K562 (cell line): Measurements from ENCODE around the gene PRSS1. TPM values are rescaled to one million over a fixed set of nuclear protein-coding genes. Genes with fewer than 3 reads are reported as not detected.

Source experiments
- ATAC-seq: fragments of 200-7000 bp; cut with Tn5 transposase; 3 replicates; pipeline ENCODE4 v1.9.1; 2020; ENCODE audit warnings: moderate library complexity
- BruUV-seq: library from RNA; stranded (reverse); fragments of 400-500 nt; replicated peaks from 2 replicates; lab custom pipeline; 2021; lab: Mats Ljungman, UMichigan
- CTCF ChIA-PET: fragments of 300-600 bp; formaldehyde crosslinking; extraction: SDS; loops from one replicate; lab custom pipeline; 2021; ENCODE audit warnings: low intra/inter-chr PET ratio; lab: Yijun Ruan, JAX
- POLR2A ChIA-PET: fragments of 300-600, 350-650 bp; sonication (Branson Sonifier 250); formaldehyde crosslinking; extraction: SDS; loops from one replicate; lab custom pipeline; 2021; ENCODE audit warnings: antibody characterized with exemption, inconsistent platforms; lab: Yijun Ruan, JAX
- DNase-seq, 4 experiments: peaks; one replicate each; pipeline versions ENCODE4 v3.0.0 to v3.0.0-alpha.2; 2011 to 2018; ENCODE audit warnings: low spot score in 3 of 4, mixed read lengths in 3 of 4; ENCODE audit errors: extremely low read depth in 1 of 4
- FAIRE-seq: peaks from 2 replicates; lab custom pipeline; 2011; peaks lifted over from hg19 to GRCh38; lab: Jason Lieb, UNC
- H2AFZ ChIP-seq: 2 replicates; pipeline ENCODE4 v1.6.0; 2011; ENCODE audit warnings: low read depth, low read length, control low read depth, inconsistent platforms
- H3K27ac ChIP-seq: fragments of 200-600 bp; 3 replicates; pipeline ENCODE4 v1.8.0; 2011; ENCODE audit warnings: low read depth, mild to moderate bottlenecking, control low read depth, inconsistent platforms, low read length, moderate library complexity, mixed read lengths; ENCODE audit errors: extremely low read depth
- H3K27me3 ChIP-seq, 2 experiments: fragments of 300-600 bp in 1 of 2; 2 replicates in 1 of 2; 3 replicates in 1 of 2; pipeline versions ENCODE4 v1.6.0 to v1.8.0; 2011; ENCODE audit warnings: inconsistent platforms in 2 of 2, low read length in 2 of 2, mild to moderate bottlenecking in 1 of 2, mixed read lengths in 1 of 2, moderate library complexity in 1 of 2; ENCODE audit not compliant: control insufficient read depth in 2 of 2, insufficient read depth in 2 of 2
- H3K36me3 ChIP-seq: fragments of 300-600 bp; 3 replicates; pipeline ENCODE4 v1.8.0; 2011; ENCODE audit warnings: mild to moderate bottlenecking, low read length, inconsistent platforms; ENCODE audit not compliant: control insufficient read depth, insufficient read depth
- H3K4me1 ChIP-seq, 2 experiments: fragments of 200-600 bp in 1 of 2; replicated peaks in 1 of 2; 2 replicates in 1 of 2; 3 replicates in 1 of 2; pipeline versions ENCODE4 v1.5.1 to v1.8.0; 2011; ENCODE audit warnings: inconsistent platforms in 2 of 2, low read length in 2 of 2, mild to moderate bottlenecking in 1 of 2, mixed read lengths in 1 of 2, moderate library complexity in 1 of 2; ENCODE audit not compliant: control insufficient read depth in 2 of 2, insufficient read depth in 2 of 2
- H3K4me2 ChIP-seq: 2 replicates; pipeline ENCODE4 v1.6.1; 2011; ENCODE audit warnings: low read length, control low read depth, inconsistent platforms, mixed read lengths; ENCODE audit not compliant: insufficient read depth
- H3K4me3 ChIP-seq: fragments of 200-600 bp; sonication (generic), shearing (Covaris generic); 2 replicates; pipeline ENCODE4 v1.5.1; 2016; ENCODE audit warnings: control low read depth, inconsistent platforms
- H3K79me2 ChIP-seq: fragments of 200-600 bp; 3 replicates; pipeline ENCODE4 v1.8.0; 2011; ENCODE audit warnings: low read length, inconsistent platforms; ENCODE audit not compliant: control insufficient read depth, insufficient read depth
- H3K9ac ChIP-seq, 2 experiments: 2 replicates each; pipeline versions ENCODE4 v1.6.0 to v1.6.1; 2011; ENCODE audit warnings: low read depth in 2 of 2, low read length in 2 of 2, control low read depth in 1 of 2, inconsistent platforms in 1 of 2, mild to moderate bottlenecking in 1 of 2, mixed read lengths in 1 of 2; ENCODE audit not compliant: insufficient read depth in 1 of 2
- H3K9me1 ChIP-seq: one replicate; pipeline ENCODE4 v1.6.0; 2011; ENCODE audit warnings: inconsistent platforms, mild to moderate bottlenecking, low read length, moderate library complexity; ENCODE audit not compliant: control insufficient read depth, insufficient read depth
- H3K9me3 ChIP-seq: replicated peaks from 2 replicates; pipeline ENCODE4 v1.5.1; 2011; ENCODE audit warnings: low read depth, low read length, inconsistent platforms; ENCODE audit not compliant: control insufficient read depth, insufficient read depth
- H4K20me1 ChIP-seq: replicated peaks from 2 replicates; pipeline ENCODE4 v1.6.1; 2011; ENCODE audit warnings: low read length, inconsistent platforms, mixed read lengths; ENCODE audit not compliant: control insufficient read depth, insufficient read depth
- ARID1B ChIP-seq: fragments of 450-650 bp; IDR thresholded peaks from 2 replicates; pipeline ENCODE4 v1.6.1; 2016; ENCODE audit warnings: antibody characterized with exemption, mild to moderate bottlenecking, inconsistent platforms
- ATF3 ChIP-seq, 2 experiments: fragments of 450-650 bp in 1 of 2; sonication (generic) in 1 of 2; formaldehyde crosslinking in 1 of 2; IDR thresholded peaks in 1 of 2; conservative IDR thresholded peaks in 1 of 2; 2 replicates each; pipeline versions ENCODE4 v1.6.1 to v1.8.1; 2016 to 2023; ENCODE audit warnings: mild to moderate bottlenecking in 2 of 2, moderate library complexity in 2 of 2, inconsistent platforms in 1 of 2, missing genetic modification reagents in 1 of 2
- FOXK1 ChIP-seq: sonication (generic); formaldehyde crosslinking; IDR thresholded peaks from 2 replicates; pipeline ENCODE4 v1.8.0; 2022; ENCODE audit warnings: missing genetic modification reagents, mild to moderate bottlenecking, borderline replicate concordance
- MAX ChIP-seq: sonication (generic); formaldehyde crosslinking; IDR thresholded peaks from 2 replicates; pipeline ENCODE4 v1.9.0; 2022; ENCODE audit warnings: mild to moderate bottlenecking, missing genetic modification reagents
- MTA2 ChIP-seq: fragments of 450-650 bp; IDR thresholded peaks from 2 replicates; pipeline ENCODE4 v1.6.1; 2016; ENCODE audit warnings: low read depth
- ZNF263 ChIP-seq: sonication (generic); formaldehyde crosslinking; IDR thresholded peaks from 2 replicates; pipeline ENCODE4 v1.8.0; 2022; ENCODE audit warnings: mild to moderate bottlenecking, missing genetic modification reagents, borderline replicate concordance
- ZNF395 ChIP-seq: fragments of 200-800 bp; sonication (Bioruptor generic); IDR thresholded peaks from 2 replicates; pipeline ENCODE4 v1.6.1; 2017; ENCODE audit warnings: missing genetic modification characterization, missing compliant biosample characterization
- ZNF511 ChIP-seq: sonication (generic); formaldehyde crosslinking; IDR thresholded peaks from 2 replicates; pipeline ENCODE4 v1.8.0; 2022; ENCODE audit warnings: mild to moderate bottlenecking, missing genetic modification reagents
- WGBS: fragments of 100-300 bp; shearing (Covaris generic); methylation state at CpG from one replicate; pipeline ENCODE4 v1.1.6; 2016; ENCODE audit warnings: low coverage, mixed read lengths; ENCODE audit not compliant: insufficient coverage; ENCODE audit errors: missing lambda C conversion rate; 5-methylcytosine and 5-hydroxymethylcytosine counted together
- in situ Hi-C: fragments of 300-500 bp; cut with MboI; formaldehyde crosslinking; loops from 4 replicates; pipeline ENCODE4 v1.15.0; 2018; ENCODE audit warnings: inconsistent platforms, mixed read lengths
- intact Hi-C: fragments of 100-400 bp; cut with micrococcal nuclease; formaldehyde crosslinking; loops from 2 replicates; pipeline ENCODE4 v1.14.2; 2022
- polyA plus RNA-seq, 8 experiments: library from polyadenylated mRNA; depleted of rRNA in 4 of 8; stranded (reverse) in 5 of 8; unstranded in 3 of 8; fragments of >200 nt; fragmentation: Nextera tagmentation in 2 of 8; fragmentation: Illumina TruSeq in 1 of 8; extraction: Ambion mirVana in 2 of 8; extraction: Trizol in 1 of 8; gene quantifications; 2 replicates each; pipeline versions ENCODE4 v1.2.1 to v1.2.3, GENCODE V29; 2011 to 2014; ENCODE audit warnings: inconsistent platforms in 1 of 8, missing spikeins in 1 of 8
- total RNA-seq, 7 experiments: library from RNA; depleted of rRNA in 6 of 7; stranded (reverse); fragments of >200 nt in 6 of 7; fragmentation: Illumina TruSeq in 2 of 7; extraction: Trizol in 2 of 7; gene quantifications; 2 replicates each; pipeline versions ENCODE4 v1.2.1 to v1.2.3, GENCODE V29; 2011 to 2021; ENCODE audit warnings: low replicate concordance in 1 of 7

The PRSS1 gene
- total and polyA plus RNA-seq, 9 of the 15 experiments (the other 6 are each of a cell fraction or from before 2014, with no cell fraction given): 0.07 to 6.6 (median 0.20) TPM; not detected in 6

- DNase-seq (no peak), ATAC-seq (no peak; the same call in 2 of the 3 replicates), FAIRE-seq (no peak)
- no peaks in the 10 kb centered on the region for H3K9me1 ChIP-seq
- H3K9ac ChIP-seq: peak overlapping the region in 1 of 2 experiments; percentile 10; a peak in 1 of 4 replicates
- H3K27me3 ChIP-seq: peaks cover 0 to 21% of the 10 kb centered on the region in 2 experiments; a peak in 3 of 5 replicates
- H3K4me2 ChIP-seq: peak overlapping the region; percentile 51
- no peaks in the 10 kb centered on the region for H3K36me3 ChIP-seq
- peak overlapping the region; percentile 5; the same call in 1 of the 2 replicates for H3K4me3 ChIP-seq
- ChIA-PET POLR2A (interaction anchor here (0.8 to 1.0 kb wide), 2 partner anchors 9 to 20 kb away, joined by 3 to 4 read pairs; no protein-coding TSS in a partner anchor), CTCF (no interaction called here)
- in situ Hi-C loops (loop anchor here (25.0 kb wide), 1 partner anchor 151 kb away; no protein-coding TSS in a partner anchor), intact Hi-C loops (no loop called here)
- BruUV-seq: no TSS peak
- peaks cover 0 to 17% of the 10 kb centered on the region in 2 experiments; a peak in 3 of 5 replicates for H3K4me1 ChIP-seq
- TF ChIP-seq ZNF511 (0 out of 2 replicates have a peak, but pooled peaks have one; percentile 25), ATF3 (IDR thresholded peaks at IDR 0.05) (no peak), ATF3 (CRISPR knock-in tag; conservative IDR thresholded peaks at IDR 0.05) (no peak), ZNF263 (CRISPR knock-in tag) (peak; percentile 80), MAX (CRISPR knock-in tag) (0 out of 2 replicates have a peak, but pooled peaks have one; percentile 21), ZNF395 (CRISPR knock-in tag) (0 out of 2 replicates have a peak, but pooled peaks have one; percentile 0), ARID1B (no peak), MTA2 (no peak), FOXK1 (peak; percentile 50; the same call in 1 of the 2 replicates)
- H2AFZ ChIP-seq: 0 out of 2 replicates have a peak overlapping the region, but pooled peaks have one; percentile 23
- H3K27ac ChIP-seq: no peak overlapping the region
- no peaks in the 10 kb centered on the region for H3K9me3 ChIP-seq
- H3K79me2 ChIP-seq: no peaks in the 10 kb centered on the region
- 17% methylated on average over 10 of the region's 10 CpGs for WGBS
- H4K20me1 ChIP-seq: no peaks in the 10 kb centered on the region
Observed at GRCh38 chr7:142788303-142789289, 39.3 kb downstream of the PRSS1 start.
